ENCODE results near the gene CLSTN2.

DNA sequence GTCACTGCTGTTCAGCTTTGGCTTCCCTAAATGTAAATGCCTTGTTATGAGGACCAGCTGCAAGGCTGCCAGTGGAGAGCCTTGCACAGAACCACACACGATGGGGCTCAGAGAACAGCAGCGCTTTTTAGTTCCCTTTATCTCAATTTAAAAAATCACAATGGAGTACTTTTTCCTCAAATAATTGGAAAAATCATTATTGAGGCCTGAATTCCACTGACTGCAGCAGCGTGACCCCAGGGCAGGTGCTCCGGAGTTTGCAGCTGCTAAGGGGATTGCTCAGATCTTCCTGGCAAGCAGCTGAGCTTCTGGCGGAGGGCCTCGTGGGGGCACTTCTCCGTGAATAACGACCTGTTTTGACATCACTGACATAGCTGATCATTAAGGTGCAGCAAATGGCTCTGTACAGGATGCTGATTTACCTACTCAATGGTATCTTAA is 497.3 kb downstream of the CLSTN2 start:
- no peak for TF ChIP-seq TAF1 (IDR thresholded peaks at IDR 0.05; ENCODE audit: low read depth, low read length)
- TF ChIP-seq POLR2AphosphoS5 (IDR thresholded peaks at IDR 0.05; ENCODE audit: low read depth, low read length), result no peak
- no peak for TF ChIP-seq POLR2A (IDR thresholded peaks at IDR 0.05; ENCODE audit: low read depth, low read length)
- no peak for TF ChIP-seq SPI1 (IDR thresholded peaks at IDR 0.05; ENCODE audit: low read depth, low read length)
- TF ChIP-seq PAX5 (IDR thresholded peaks at IDR 0.05; ENCODE audit: insufficient read depth, low read length, severe bottlenecking), result no peak
- TF ChIP-seq POU2F2 (IDR thresholded peaks at IDR 0.05; ENCODE audit: low read depth, low read length), result no peak
